HepG2 (cell line): ENCODE data around the gene LATS2. TPM values are rescaled to one million over a fixed set of nuclear protein-coding genes. Genes with fewer than 3 reads are reported as not detected.

Source experiments
- CCAR2 ChIP-seq: fragments of 200-400 bp; formaldehyde crosslinking; optimal IDR thresholded peaks from 2 replicates; pipeline ENCODE3; 2018; ENCODE audit warnings: low read depth, mild to moderate bottlenecking, low read length, moderate library complexity
- CENPT ChIP-seq: sonication (generic); formaldehyde crosslinking; IDR thresholded peaks from 2 replicates; pipeline ENCODE4 v1.8.0; 2022; ENCODE audit warnings: low read depth, mild to moderate bottlenecking, moderate library complexity, missing genetic modification reagents
- GATAD1 ChIP-seq: IDR thresholded peaks from 2 replicates; pipeline ENCODE4 v1.6.1; 2016; ENCODE audit warnings: missing genetic modification reagents, missing compliant biosample characterization
- KDM2A ChIP-seq: sonication (generic); formaldehyde crosslinking; IDR thresholded peaks from 2 replicates; pipeline ENCODE4 v1.4.0; 2020; ENCODE audit warnings: low read depth, missing genetic modification reagents, borderline replicate concordance
- POGZ ChIP-seq: sonication (generic); formaldehyde crosslinking; IDR thresholded peaks from 2 replicates; pipeline ENCODE4 v1.4.0; 2020; ENCODE audit warnings: mild to moderate bottlenecking, missing genetic modification reagents
- PRMT3 ChIP-seq: sonication (generic); formaldehyde crosslinking; IDR thresholded peaks from 2 replicates; pipeline ENCODE4 v1.8.1; 2022; ENCODE audit warnings: low read depth, mild to moderate bottlenecking, moderate library complexity, missing genetic modification reagents, borderline replicate concordance
- SAFB2 ChIP-seq: sonication (generic); formaldehyde crosslinking; IDR thresholded peaks from 2 replicates; pipeline ENCODE4 v1.5.1; 2020; ENCODE audit warnings: missing genetic modification reagents, low read depth, mild to moderate bottlenecking, borderline replicate concordance
- SP140L ChIP-seq: sonication (generic); formaldehyde crosslinking; IDR thresholded peaks from 2 replicates; pipeline ENCODE4 v1.4.0; 2020; ENCODE audit warnings: missing genetic modification reagents, borderline replicate concordance
- SYNCRIP ChIP-seq: fragments of 200-400 bp; formaldehyde crosslinking; IDR thresholded peaks from 2 replicates; pipeline ENCODE4 v1.6.1; 2018; ENCODE audit warnings: mild to moderate bottlenecking, low read depth, low read length; ENCODE audit not compliant: insufficient read depth
- ZMYM3 ChIP-seq: sonication (generic); formaldehyde crosslinking; IDR thresholded peaks from 2 replicates; pipeline ENCODE4 v1.5.1; 2020; ENCODE audit warnings: mild to moderate bottlenecking, missing genetic modification reagents
- polyA plus RNA-seq, 8 experiments: library from polyadenylated mRNA; depleted of rRNA in 3 of 8; stranded (reverse) in 7 of 8; unstranded in 1 of 8; fragments of >200 nt; fragmentation: Illumina TruSeq in 4 of 8; extraction: Trizol in 4 of 8; gene quantifications; 2 replicates each; pipeline versions ENCODE4 v1.2.1 to v1.2.3, GENCODE V29; 2011 to 2016; ENCODE audit warnings: low read depth in 4 of 8, missing spikeins in 1 of 8, mixed read lengths in 1 of 8; ENCODE audit not compliant: insufficient read depth in 1 of 8
- total RNA-seq, 5 experiments: library from RNA; depleted of rRNA; stranded (reverse); fragments of >200 nt; fragmentation: Illumina TruSeq; extraction: Trizol; gene quantifications; 2 replicates each; pipeline ENCODE4 v1.2.3, GENCODE V29; 2016; ENCODE audit warnings: low read depth in 1 of 5
- TF ChIP-seq, protein P1 (sequence below), 2 experiments: sonication (generic) in 1 of 2; formaldehyde crosslinking in 1 of 2; IDR thresholded peaks; 2 replicates each; pipeline versions ENCODE4 v1.6.1 to v1.9.0; 2014 to 2022; ENCODE audit warnings: antibody characterized with exemption in 1 of 2, borderline replicate concordance in 1 of 2, inconsistent platforms in 1 of 2, low read depth in 1 of 2, missing genetic modification reagents in 1 of 2
- TF ChIP-seq, protein P2 (sequence below): IDR thresholded peaks from 2 replicates; pipeline ENCODE4 v1.6.1; 2016; ENCODE audit warnings: low read depth, borderline replicate concordance
- TF ChIP-seq, protein P3 (sequence below): sonication (generic); formaldehyde crosslinking; IDR thresholded peaks from 2 replicates; pipeline ENCODE4 v1.5.0; 2020; ENCODE audit warnings: mild to moderate bottlenecking, missing genetic modification reagents, borderline replicate concordance
- TF ChIP-seq, protein P4 (sequence below): sonication (generic); formaldehyde crosslinking; IDR thresholded peaks from 2 replicates; pipeline ENCODE4 v1.4.0; 2020; ENCODE audit warnings: missing genetic modification reagents, borderline replicate concordance

LATS2 gene
- total and polyA plus RNA-seq, 2 of the 13 experiments (the other 11 are each of a cell fraction or from before 2014, with no cell fraction given): 7.3 to 8.5 TPM

DNA sequence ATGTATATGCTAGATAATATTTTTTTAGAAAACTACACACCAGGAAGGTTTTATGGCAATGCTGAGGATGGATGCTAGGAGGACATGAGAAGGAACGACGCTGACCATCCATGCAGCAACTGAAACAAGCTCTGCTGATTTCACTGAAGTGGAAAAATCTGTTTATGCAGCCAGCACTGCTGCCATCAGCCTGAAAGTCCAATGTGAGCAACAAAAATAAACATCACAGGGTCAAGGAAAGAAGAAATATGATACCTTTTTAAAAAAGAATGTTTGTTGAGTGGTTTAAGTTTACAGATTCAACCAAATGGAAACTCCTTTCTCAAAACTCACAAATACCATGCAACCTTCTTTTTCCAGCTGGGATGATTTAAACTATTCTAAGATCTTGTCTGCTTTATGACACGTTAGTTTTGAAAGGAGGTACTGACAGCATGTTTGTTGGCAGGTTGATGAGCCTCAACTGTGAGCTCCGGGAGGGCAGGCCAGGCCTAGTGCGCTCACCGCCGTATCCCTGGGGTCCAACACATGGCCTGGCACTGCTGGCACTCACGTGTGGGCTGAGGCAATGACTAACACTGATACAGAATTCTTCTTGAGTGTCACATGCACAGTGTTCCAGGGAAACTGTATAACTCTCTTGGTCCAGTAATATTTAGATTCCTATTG is 46.8 kb downstream of the LATS2 start (continued):
- TF ChIP-seq, protein P1, sequence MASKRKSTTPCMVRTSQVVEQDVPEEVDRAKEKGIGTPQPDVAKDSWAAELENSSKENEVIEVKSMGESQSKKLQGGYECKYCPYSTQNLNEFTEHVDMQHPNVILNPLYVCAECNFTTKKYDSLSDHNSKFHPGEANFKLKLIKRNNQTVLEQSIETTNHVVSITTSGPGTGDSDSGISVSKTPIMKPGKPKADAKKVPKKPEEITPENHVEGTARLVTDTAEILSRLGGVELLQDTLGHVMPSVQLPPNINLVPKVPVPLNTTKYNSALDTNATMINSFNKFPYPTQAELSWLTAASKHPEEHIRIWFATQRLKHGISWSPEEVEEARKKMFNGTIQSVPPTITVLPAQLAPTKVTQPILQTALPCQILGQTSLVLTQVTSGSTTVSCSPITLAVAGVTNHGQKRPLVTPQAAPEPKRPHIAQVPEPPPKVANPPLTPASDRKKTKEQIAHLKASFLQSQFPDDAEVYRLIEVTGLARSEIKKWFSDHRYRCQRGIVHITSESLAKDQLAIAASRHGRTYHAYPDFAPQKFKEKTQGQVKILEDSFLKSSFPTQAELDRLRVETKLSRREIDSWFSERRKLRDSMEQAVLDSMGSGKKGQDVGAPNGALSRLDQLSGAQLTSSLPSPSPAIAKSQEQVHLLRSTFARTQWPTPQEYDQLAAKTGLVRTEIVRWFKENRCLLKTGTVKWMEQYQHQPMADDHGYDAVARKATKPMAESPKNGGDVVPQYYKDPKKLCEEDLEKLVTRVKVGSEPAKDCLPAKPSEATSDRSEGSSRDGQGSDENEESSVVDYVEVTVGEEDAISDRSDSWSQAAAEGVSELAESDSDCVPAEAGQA (IDR thresholded peaks at IDR 0.05; ENCODE audit: low read depth): no peak
- TF ChIP-seq, protein P1 (CRISPR knock-in tag; IDR thresholded peaks at IDR 0.05; ENCODE audit: borderline replicate concordance): 0 out of 2 replicates have a peak, but pooled peaks have one; percentile 24
- TF ChIP-seq GATAD1 (CRISPR knock-in tag) (no peak), SP140L (CRISPR knock-in tag) (no peak), PRMT3 (no peak), KDM2A (CRISPR knock-in tag) (peak; percentile 40; the same call in 1 of the 2 replicates), CENPT (CRISPR knock-in tag) (no peak), SYNCRIP (no peak), POGZ (CRISPR knock-in tag) (peak; percentile 61; the same call in 1 of the 2 replicates), SAFB2 (CRISPR knock-in tag) (no peak), CCAR2 (no peak), ZMYM3 (CRISPR knock-in tag) (0 out of 2 replicates have a peak, but pooled peaks have one; percentile 43)
- TF ChIP-seq, protein P2, sequence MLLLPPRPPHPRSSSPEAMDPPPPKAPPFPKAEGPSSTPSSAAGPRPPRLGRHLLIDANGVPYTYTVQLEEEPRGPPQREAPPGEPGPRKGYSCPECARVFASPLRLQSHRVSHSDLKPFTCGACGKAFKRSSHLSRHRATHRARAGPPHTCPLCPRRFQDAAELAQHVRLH (CRISPR knock-in tag): 0 out of 2 replicates have a peak, but pooled peaks have one; percentile 38
- TF ChIP-seq, protein P3, sequence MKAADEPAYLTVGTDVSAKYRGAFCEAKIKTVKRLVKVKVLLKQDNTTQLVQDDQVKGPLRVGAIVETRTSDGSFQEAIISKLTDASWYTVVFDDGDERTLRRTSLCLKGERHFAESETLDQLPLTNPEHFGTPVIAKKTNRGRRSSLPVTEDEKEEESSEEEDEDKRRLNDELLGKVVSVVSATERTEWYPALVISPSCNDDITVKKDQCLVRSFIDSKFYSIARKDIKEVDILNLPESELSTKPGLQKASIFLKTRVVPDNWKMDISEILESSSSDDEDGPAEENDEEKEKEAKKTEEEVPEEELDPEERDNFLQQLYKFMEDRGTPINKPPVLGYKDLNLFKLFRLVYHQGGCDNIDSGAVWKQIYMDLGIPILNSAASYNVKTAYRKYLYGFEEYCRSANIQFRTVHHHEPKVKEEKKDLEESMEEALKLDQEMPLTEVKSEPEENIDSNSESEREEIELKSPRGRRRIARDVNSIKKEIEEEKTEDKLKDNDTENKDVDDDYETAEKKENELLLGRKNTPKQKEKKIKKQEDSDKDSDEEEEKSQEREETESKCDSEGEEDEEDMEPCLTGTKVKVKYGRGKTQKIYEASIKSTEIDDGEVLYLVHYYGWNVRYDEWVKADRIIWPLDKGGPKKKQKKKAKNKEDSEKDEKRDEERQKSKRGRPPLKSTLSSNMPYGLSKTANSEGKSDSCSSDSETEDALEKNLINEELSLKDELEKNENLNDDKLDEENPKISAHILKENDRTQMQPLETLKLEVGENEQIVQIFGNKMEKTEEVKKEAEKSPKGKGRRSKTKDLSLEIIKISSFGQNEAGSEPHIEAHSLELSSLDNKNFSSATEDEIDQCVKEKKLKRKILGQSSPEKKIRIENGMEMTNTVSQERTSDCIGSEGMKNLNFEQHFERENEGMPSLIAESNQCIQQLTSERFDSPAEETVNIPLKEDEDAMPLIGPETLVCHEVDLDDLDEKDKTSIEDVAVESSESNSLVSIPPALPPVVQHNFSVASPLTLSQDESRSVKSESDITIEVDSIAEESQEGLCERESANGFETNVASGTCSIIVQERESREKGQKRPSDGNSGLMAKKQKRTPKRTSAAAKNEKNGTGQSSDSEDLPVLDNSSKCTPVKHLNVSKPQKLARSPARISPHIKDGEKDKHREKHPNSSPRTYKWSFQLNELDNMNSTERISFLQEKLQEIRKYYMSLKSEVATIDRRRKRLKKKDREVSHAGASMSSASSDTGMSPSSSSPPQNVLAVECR (CRISPR knock-in tag): peak; percentile 63; the same call in 1 of the 2 replicates
- TF ChIP-seq, protein P4, sequence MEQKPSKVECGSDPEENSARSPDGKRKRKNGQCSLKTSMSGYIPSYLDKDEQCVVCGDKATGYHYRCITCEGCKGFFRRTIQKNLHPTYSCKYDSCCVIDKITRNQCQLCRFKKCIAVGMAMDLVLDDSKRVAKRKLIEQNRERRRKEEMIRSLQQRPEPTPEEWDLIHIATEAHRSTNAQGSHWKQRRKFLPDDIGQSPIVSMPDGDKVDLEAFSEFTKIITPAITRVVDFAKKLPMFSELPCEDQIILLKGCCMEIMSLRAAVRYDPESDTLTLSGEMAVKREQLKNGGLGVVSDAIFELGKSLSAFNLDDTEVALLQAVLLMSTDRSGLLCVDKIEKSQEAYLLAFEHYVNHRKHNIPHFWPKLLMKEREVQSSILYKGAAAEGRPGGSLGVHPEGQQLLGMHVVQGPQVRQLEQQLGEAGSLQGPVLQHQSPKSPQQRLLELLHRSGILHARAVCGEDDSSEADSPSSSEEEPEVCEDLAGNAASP (CRISPR knock-in tag): no peak
